Activated B cell treated with CpG ODN at 0.5 μM for 24 hours (primary cell): ENCODE data around the gene COL4A1. TPM values are rescaled to one million over a fixed set of nuclear protein-coding genes. Genes with fewer than 3 reads are reported as not detected.

Experiments
- ATAC-seq: fragments of 200-7000 bp; cut with Tn5 transposase; one replicate; pipeline ENCODE4 v1.10.0; 2021; ENCODE audit warnings: low read depth, mild to moderate bottlenecking, moderate library complexity
- CTCF ChIA-PET: fragments of 350-600 bp; sonication (Branson Sonifier 250); formaldehyde crosslinking; loops from one replicate; lab custom pipeline; 2021; ENCODE audit warnings: antibody characterized with exemption; lab: Charles Lee
- POLR2A ChIA-PET: fragments of 350-600 bp; sonication (Branson Sonifier 250); formaldehyde crosslinking; loops from one replicate; lab custom pipeline; 2021; ENCODE audit warnings: antibody characterized with exemption; lab: Charles Lee
- DNase-seq: peaks from one replicate; pipeline ENCODE4 v3.0.0; 2022
- H3K27ac Mint-ChIP-seq: one replicate; pipeline ENCODE4 v1.8.0; 2020; ENCODE audit warnings: mixed read lengths
- H3K27me3 Mint-ChIP-seq: one replicate; pipeline ENCODE4 v1.8.0; 2021; ENCODE audit warnings: mixed read lengths
- H3K36me3 Mint-ChIP-seq: one replicate; pipeline ENCODE4 v1.8.0; 2021; ENCODE audit warnings: low read depth, mixed read lengths
- H3K4me1 Mint-ChIP-seq: one replicate; pipeline ENCODE4 v1.8.0; 2021; ENCODE audit warnings: mixed read lengths
- H3K4me3 Mint-ChIP-seq: one replicate; pipeline ENCODE4 v1.8.0; 2020; ENCODE audit warnings: mild to moderate bottlenecking, mixed read lengths
- H3K9me3 Mint-ChIP-seq: one replicate; pipeline ENCODE4 v1.8.0; 2020; ENCODE audit warnings: mixed read lengths
- intact Hi-C: fragments of 100-400 bp; cut with micrococcal nuclease; formaldehyde crosslinking; loops from one replicate; pipeline ENCODE4 v1.15.1; 2024
- total RNA-seq: library from RNA; stranded (reverse); gene quantifications from 2 replicates; pipeline ENCODE4 v1.2.3, GENCODE V29; 2022
- TF ChIP-seq, protein P1 (sequence below): fragments of 200-600 bp; IDR thresholded peaks from one replicate; pipeline ENCODE4 v1.8.0; 2022; ENCODE audit warnings: antibody characterized with exemption, mild to moderate bottlenecking

Gene COL4A1
- total RNA-seq, 1 donor from 2014 or later = not detected

DNA sequence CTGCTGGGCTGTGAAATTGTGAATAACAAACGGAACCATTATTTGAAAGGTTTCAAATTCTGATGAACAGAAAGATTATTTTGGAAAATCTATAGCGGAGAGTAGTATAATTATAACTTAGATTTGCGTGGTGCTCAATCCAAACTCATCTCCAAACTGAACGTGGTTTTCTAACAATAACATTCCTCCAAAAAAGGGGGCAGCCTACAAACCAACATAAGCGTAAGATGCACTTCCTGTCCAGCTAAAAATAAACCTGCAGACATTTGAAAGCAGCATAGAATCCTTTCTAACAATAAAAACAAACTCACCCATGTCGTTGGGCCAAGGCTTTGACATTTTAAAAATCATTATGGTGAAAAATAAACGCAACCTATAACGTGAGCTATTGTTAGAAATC is 178.4 kb downstream of the COL4A1 start:
- peaks cover 23% of the 10 kb centered on the region for H3K27me3 Mint-ChIP-seq
- H3K27ac Mint-ChIP-seq = no peak overlapping the region
- H3K4me3 Mint-ChIP-seq = no peak overlapping the region
- ATAC-seq (no peak), DNase-seq (no peak)
- no peaks in the 10 kb centered on the region for H3K9me3 Mint-ChIP-seq
- ChIA-PET POLR2A (no interaction called here), CTCF (no interaction called here)
- intact Hi-C loops = no loop called here
- no peaks in the 10 kb centered on the region for H3K4me1 Mint-ChIP-seq
- TF ChIP-seq, protein P1, sequence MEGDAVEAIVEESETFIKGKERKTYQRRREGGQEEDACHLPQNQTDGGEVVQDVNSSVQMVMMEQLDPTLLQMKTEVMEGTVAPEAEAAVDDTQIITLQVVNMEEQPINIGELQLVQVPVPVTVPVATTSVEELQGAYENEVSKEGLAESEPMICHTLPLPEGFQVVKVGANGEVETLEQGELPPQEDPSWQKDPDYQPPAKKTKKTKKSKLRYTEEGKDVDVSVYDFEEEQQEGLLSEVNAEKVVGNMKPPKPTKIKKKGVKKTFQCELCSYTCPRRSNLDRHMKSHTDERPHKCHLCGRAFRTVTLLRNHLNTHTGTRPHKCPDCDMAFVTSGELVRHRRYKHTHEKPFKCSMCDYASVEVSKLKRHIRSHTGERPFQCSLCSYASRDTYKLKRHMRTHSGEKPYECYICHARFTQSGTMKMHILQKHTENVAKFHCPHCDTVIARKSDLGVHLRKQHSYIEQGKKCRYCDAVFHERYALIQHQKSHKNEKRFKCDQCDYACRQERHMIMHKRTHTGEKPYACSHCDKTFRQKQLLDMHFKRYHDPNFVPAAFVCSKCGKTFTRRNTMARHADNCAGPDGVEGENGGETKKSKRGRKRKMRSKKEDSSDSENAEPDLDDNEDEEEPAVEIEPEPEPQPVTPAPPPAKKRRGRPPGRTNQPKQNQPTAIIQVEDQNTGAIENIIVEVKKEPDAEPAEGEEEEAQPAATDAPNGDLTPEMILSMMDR = no peak
- H3K36me3 Mint-ChIP-seq = no peaks in the 10 kb centered on the region

DNA sequence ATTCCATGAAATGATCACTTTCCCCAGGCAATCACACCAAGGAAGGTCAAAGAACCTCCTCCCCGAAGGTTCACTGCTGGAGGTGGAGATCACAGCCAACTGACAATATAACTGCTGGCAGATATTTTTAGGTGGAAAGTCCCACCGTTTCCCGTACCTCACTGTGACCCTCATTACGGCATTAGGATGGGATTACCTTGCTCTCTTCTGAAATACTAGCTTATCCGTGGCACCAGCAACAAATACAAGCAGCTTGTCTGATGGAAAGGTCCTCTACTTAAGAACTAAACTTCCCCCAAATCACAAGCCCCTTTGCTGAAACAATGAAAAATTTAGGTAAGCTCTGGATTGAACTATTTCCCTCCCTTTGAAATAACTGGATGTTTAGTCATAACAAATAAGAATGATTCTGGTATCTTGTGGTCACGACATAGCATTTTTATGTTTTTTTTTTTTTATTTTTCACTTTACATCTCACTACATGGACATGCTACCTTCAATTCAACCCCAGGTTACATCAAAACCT is 178.9 kb downstream of the COL4A1 start:
- no peaks in the 10 kb centered on the region for H3K36me3 Mint-ChIP-seq
- no peaks in the 10 kb centered on the region for H3K9me3 Mint-ChIP-seq
- ATAC-seq (no peak), DNase-seq (no peak)
- intact Hi-C loops = no loop called here
- ChIA-PET POLR2A (no interaction called here), CTCF (no interaction called here)
- no peaks in the 10 kb centered on the region for H3K4me1 Mint-ChIP-seq
- H3K4me3 Mint-ChIP-seq = no peak overlapping the region
- H3K27ac Mint-ChIP-seq = no peak overlapping the region
- peaks cover 22% of the 10 kb centered on the region for H3K27me3 Mint-ChIP-seq
- TF ChIP-seq, protein P1 = no peak

DNA sequence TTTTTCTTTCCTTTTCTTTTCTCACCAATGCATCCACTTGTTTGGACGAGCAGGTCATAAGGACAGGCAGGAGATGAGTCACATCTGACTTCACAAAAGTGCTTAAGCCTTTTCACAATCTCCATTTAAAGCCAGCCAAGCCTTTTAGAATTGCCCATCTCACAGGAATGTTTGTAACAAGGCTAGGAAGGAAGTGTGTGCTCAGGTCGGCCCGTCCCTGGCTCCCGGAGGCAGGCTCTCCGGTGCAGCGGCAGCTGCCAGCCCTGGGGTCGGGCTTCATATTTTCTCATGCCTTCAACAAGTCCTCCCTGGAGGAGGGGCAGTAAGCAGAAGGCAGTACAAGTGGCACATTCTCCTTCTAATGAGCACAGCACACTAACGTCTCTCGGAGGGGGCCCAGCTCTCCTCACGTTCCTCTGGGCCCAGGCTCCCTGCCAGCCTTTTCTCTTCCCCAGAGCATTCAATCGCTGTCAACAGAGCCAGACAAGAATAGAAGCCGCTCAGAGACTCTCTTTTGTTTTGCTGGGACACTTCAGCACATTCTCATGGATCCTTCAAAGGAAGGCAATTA is 180.5 kb downstream of the COL4A1 start:
- TF ChIP-seq, protein P1 = no peak
- no peak overlapping the region for H3K4me3 Mint-ChIP-seq
- DNase-seq = no peak
- POLR2A ChIA-PET = no interaction called here
- intact Hi-C loops = no loop called here
- no peak for ATAC-seq
- CTCF ChIA-PET = no interaction called here
- no peaks in the 10 kb centered on the region for H3K36me3 Mint-ChIP-seq
- no peaks in the 10 kb centered on the region for H3K4me1 Mint-ChIP-seq
- H3K9me3 Mint-ChIP-seq = no peaks in the 10 kb centered on the region
- no peak overlapping the region for H3K27ac Mint-ChIP-seq
- peaks cover 19% of the 10 kb centered on the region for H3K27me3 Mint-ChIP-seq

DNA sequence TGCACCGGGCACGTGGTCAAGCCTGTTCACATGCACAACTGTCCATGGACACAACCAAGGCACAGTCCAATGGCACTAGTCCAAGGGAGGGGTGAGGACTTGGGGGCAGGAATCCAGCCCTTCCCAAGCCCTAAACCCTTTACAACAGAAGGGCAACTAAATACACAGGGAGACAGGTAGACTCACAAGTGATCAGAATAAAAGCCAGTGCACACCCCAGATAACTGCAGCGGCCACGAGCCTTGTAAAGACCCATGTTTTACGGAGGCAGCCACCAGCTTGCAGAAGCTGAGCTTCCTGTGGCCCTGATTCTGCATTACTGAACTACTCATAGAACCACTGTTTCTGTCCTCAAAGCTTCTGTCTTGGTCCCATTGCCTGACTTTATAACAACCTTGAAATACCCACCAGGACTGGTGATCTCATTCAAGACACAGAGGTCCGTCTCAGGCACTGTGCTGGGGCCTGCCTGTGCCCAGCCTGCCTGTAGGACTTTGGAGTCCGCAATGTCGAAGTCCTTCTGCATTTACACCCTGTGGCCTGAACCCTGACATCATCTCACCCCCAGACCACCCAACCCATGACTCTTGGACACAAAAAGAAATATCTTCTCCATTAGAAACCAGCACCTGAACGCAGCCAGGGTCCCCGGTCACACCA is 181.2 kb downstream of the COL4A1 start:
- ATAC-seq = no peak
- TF ChIP-seq, protein P1 = no peak
- Mint-ChIP-seq H3K4me1 (no peaks in the 10 kb centered on the region), H3K27me3 (peaks cover 19% of the 10 kb centered on the region), H3K36me3 (no peaks in the 10 kb centered on the region), H3K27ac (no peak overlapping the region), H3K4me3 (no peak overlapping the region), H3K9me3 (no peaks in the 10 kb centered on the region)
- DNase-seq = no peak
- intact Hi-C loops = no loop called here
- POLR2A ChIA-PET = no interaction called here
- CTCF ChIA-PET = no interaction called here

DNA sequence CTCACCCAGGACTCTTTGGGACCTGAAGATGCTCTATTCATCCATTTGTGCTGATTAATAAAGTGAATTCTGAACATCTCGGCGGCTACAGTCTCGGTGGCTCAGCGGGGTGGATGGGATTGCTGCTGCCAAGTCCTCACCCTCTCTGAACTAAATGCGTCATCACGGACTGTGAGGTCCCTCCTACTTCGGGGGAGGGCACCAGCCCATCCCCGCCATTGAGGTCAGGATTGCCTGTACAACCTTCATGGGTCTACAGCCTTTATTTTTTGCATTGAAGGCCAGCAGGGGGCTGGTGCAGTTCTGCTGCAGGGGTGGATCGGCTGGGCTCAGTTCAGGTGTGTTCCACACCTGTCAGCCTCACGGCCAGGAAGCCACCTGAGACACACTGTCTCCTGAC is 181.8 kb downstream of the COL4A1 start:
- POLR2A ChIA-PET = no interaction called here
- TF ChIP-seq, protein P1 = no peak

More for the DNA sequence above, 181.8 kb downstream of the COL4A1 start:
- ATAC-seq (no peak), DNase-seq (no peak)
- no peaks in the 10 kb centered on the region for H3K36me3 Mint-ChIP-seq
- no peaks in the 10 kb centered on the region for H3K9me3 Mint-ChIP-seq
- intact Hi-C loops = no loop called here
- H3K4me3 Mint-ChIP-seq = no peak overlapping the region
- no peaks in the 10 kb centered on the region for H3K4me1 Mint-ChIP-seq
- CTCF ChIA-PET = no interaction called here
- H3K27ac Mint-ChIP-seq = no peak overlapping the region
- H3K27me3 Mint-ChIP-seq = peaks cover 19% of the 10 kb centered on the region
